Right hindlimb (tissue), 1 donor: ENCODE results near the gene HOXA9.

ENCODE experiments used
- DNase-seq: peaks from one replicate; pipeline ENCODE4 v3.0.0-alpha.2; 2018

Gene HOXA9

DNA sequence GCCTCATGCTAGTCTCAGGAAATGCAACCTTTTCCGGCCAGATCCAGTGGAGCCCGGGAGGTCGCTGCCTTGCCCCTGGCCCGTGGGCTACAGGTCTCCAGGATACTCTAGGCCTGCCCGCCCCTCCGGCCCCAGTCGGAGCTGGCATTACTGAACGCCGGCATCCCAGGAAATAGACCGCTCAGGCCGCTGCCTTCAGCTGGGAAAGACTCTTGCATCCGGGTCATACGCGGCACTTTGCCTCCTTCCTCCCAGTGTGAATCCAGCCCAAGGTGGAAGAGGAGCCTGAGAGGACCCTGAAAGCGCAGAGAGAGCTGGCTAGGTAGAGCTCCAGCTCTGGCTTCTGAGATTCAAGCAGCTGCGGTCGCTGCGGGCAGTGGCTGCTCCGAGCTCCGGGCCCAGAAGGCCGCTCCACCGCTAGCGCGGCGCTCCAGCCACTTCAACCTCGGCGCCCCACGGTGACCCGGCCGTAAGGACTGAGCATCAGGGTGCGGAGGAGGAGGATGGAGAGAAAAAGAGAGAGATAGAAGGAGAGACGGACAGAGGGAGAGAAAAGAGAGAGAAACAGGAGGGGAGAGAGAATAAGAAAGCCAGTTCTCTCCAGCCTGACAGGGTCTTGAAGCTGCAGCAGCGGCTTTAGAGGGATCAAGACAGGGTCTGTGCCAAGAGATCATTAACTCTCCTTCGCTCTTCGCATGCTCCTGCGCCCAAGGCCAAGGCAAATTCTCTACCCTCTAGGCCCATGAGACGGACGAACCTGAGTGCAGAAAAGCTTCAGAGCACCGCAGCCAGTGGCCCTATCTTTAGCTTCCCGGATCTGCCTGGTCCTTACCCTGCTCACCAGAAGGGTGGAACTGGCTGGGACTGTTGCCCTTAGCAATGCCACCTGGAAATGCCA is 10.5 kb upstream of the HOXA9 start:
- peak; percentile 59 for DNase-seq

DNA sequence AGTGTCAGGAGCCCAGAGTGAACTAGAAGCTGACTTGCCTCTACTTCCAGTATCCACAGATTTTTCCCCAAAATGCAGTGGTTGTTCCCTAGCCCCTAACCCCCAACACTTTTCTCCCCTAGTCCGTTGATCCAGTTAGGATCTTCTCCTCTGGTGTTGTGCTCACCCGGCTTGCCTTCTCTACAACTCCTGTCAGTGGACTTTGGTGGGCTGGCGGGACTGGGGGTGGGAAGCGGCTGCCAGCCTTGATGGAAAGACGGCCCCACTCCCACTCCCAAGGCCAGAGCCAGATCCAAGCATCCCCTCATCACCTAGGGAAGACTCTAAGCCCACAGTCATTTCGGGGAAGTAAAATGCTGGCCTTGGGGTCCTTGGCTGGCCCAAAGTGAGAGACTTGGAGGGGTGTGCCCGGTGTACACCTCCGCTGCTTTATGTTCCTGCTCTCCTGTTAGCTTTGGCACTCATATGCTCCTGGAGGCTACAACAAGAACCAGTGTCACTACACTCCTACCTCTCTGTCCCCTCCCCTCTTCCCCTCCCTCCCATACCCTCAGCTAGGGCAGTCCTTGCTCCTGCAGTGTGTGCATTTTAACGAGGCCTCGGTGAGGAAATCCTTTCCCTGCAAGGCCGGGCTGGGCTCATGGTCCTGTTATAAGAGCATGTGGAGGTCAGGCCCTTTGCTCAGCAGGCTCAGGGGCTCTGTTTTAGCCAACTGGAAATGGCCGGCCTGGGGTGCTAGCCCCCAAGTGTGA is 9.7 kb upstream of the HOXA9 start:
- DNase-seq = peak; percentile 78

DNA sequence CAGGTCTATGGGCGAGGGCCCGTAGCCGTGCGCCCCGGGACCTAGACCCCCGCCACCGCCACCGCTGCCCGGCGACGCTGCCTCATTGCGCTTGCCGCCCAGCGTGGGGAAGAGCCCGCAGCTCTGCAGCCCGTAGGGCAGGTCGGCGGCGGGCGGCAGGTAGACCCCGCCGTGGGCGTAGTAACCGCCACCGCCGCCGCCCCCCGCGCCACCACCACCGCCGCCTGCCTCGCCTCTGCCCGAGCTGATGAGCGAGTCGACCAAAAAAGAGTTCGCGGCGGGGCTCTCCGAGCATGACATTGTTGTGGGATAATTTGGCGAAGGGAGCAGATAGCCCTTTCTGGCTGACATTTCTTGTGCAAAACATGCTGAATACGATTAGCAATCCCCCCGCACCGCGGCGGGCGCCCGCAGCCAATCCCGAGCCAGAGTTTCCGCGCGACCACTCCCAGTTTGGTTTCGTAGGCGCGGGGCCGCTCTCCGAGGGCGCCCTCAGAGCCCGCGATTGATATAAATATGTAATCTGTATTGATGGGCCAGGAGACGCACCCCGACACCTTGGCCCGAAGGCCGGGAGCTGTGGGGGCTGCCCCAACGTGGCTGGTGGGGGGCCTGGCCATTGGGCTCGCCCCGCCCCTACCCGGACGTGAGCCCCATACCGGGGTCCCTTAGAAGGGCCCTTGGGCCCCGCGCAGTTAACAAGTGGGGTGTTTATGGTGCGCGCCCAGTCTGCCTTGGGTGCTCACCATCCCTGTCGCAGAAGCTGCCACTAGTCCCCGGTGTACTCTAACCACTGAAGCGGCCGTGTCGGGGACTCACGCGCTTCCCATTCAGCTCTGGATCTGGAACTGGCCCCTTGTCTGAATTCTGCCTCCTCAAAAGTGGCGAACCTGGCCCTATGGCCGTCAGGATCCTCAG is 8.9 kb upstream of the HOXA9 start, which contains the start of gene HOXA10:
TSS of gene HOXA10 (minus strand) at position 365 of the 918 bp plus-strand sequence. CDS start at position 351, 14 bp downstream.
- peak; percentile 91 for DNase-seq

DNA sequence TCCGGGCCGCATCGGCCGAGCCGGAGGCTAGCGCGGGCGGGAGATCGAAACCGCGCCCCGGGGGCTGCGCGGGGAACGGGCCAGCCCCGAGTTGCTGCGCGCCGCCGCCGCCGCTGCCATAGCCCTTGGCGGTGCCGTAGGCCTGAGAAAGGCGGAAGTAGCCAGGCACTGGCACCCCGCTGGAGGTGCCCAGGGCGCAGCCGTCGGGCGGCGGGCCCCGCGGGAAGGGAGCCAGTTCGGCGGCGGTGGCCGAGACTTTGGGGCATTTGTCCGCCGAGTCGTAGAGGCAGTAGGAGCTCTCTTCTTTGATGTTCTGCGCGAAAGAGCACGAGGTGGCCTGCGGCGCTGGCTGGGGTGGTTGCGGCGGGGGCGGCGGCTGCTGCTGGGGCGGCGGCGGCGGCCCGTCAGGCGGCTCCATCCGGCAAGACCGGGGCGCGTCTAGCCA is 8.2 kb upstream of the HOXA9 start:
- DNase-seq = peak; percentile 53

DNA sequence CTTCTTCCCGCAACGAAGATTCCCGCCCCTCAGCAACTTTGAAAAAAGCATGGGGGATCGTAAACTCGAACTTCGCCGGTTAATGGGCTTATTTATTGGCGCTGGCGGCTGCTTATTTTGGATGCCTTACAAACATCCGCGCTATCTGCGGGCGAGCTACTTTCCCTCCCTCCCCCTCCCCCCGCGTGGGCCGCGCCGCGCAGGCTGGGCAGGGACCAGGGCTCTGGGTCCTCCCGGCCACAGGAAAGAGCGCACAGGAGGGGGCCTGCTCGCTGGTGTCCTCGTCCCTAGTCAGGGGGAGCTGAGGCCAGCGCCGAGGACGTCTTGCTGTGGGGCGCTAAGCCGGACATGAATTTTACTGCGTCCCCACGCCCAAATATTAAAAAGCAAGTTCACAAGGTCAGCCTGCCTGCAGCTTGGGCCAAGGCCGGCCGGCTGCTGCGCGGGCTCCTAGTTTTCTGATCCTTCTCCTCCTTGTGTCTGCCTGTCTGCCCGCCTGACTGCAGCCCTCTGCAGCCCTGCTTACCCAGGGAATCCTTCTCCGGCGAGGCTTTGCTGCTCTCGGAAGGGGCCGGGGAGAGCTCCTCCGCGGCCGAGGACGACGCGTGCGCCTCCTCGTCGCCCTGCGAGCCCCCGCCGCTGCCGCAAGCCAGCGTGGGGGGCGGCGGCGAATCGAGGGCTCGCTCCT is 7.6 kb upstream of the HOXA9 start:
- peak; percentile 89 for DNase-seq

DNA sequence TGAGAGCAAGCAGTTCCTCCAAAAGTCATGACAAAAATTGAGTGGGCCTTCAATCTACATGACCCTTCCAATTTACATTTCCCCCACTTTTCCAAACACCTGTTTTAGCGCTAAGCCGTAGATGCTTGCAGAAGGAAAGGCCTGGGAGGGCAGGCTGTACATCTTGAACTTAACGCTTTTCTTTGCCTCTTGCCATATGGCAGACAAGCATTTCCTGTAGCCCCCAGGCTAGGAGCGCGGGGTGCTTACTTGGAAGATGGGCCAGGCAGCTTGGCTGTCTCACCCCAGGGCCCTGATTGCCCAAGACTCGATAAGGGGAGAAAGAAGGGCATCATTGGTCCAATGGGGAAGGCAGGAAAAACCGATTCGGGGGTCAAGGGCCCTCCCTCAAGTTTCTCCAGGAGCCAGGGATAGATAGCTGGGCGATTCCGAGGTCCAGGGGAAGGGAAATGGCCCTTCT is 7.0 kb upstream of the HOXA9 start:
- DNase-seq = no peak

DNA sequence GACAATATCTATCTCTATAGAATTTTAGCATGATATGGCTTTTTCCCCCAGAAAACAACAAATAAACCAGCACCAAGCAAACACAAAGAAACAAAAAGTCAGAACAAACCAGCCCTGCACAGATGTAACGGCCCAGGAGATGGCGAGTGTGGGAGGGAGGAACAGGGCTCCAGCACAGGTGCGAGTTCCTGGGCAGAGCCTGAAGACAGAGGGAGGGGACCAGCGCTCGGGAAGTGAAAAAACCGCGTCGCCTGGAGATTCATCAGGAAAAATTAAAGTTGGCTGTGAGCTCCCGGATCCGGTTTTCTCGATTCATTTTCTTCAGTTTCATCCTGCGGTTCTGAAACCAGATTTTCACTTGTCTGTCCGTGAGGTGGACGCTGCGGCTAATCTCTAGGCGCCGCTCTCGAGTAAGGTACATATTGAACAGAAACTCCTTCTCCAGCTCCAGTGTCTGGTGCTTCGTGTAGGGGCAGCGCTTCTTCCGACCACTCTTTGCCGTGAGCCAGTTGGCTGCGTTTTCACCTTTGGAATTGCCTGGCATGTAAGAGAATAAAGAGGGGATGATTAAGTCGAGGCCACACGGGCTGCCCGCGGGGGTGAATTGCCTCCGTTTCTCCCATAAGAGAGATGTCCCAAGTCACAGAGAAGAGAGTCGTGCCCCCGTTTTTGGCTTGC is 6.4 kb upstream of the HOXA9 start:
- peak; percentile 62 for DNase-seq

DNA sequence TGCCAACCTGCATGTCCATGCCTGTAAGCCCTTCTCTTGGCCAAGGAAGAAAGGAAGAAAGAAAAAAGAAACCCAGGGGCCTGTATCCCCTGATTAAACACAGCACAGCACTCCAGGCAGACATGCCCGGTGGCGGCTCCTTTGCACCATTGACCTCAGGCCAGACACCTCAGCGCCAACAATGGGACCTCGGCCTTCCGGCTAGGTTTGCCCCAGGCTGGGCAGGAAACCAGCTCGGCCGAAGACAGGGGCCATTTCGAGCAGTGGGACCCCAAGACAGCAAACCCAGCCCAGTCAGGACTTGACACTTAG is 5.9 kb upstream of the HOXA9 start:
- peak; percentile 57 for DNase-seq

DNA sequence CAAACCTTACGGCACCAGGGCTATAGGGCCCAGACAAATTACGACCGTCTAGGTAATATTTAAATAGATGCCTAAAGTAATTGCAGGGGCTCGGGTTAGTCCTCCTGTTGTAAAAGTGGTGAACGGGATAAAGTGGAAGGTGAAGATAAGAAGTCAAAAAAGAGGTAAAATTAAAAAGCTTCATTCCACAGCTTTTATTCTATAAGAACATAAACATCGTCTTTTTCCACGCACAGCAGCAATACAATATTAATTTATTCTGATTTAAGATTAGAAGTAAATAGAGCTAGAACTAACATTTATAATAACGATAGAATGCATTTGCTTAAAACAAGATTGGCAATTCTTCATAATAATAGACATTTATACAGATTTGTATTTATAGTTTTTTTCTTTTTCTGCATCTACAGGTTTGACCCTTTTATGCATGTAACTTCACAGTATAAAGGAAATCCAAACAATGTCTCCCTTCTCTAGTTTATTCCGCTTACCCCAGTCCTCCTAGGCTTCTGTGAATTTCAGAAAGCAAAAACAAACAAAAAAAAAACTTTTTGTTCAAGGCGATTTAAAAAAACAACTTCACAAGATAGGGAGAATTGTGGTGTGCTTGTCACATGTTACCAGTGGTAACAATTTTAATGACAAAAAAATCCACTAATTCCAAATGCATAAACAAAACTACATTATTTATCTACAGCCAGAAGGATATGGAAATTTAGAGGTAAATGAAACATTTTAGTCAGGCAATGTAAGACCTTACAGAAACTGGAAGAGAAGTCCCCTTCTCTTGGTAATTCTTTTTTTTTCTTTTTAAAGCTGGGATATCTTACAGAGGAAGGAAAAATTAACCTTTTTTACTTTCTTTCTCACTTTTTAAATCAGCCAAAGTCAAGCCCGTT is 5.3 kb upstream of the HOXA9 start:
- no peak for DNase-seq

DNA sequence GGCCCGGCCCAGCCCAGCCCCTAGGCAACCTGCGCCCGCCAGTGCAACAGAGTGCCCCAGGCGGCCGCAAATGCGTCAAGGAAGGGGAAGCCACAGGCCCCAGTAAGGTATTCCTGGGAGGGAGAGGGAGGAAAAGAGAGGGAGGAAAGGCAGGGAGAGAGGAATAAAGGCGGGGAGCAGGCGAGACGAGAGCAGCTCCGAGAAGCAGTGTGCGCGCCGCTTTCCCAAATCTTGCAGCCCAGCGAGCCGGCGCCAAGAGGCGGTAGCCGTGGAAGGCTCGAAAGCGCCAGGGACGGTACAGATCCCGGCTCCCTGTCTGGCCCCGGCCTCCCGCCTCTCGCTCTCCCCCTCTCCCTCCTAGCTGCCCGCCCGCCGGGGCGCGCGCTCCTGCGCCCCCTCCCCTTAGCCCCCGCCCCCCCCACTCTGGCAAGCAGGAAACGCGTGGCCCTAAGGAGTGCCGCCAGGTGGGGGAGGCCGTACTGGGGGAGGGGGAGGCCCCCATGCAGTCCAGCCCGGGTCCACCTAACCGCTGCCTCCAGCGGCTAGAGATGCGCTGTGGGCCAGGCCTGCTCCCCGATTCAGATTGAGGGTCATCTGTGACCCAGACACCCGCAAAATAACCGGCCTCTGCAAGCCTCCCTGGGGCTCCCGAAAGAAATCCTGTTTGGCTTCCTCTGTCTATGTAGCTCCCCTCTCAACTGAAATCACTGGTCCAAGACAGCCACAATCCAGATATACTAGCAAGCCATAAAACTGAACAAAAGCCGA is 4.5 kb upstream of the HOXA9 start:
- DNase-seq = peak; percentile 79

DNA sequence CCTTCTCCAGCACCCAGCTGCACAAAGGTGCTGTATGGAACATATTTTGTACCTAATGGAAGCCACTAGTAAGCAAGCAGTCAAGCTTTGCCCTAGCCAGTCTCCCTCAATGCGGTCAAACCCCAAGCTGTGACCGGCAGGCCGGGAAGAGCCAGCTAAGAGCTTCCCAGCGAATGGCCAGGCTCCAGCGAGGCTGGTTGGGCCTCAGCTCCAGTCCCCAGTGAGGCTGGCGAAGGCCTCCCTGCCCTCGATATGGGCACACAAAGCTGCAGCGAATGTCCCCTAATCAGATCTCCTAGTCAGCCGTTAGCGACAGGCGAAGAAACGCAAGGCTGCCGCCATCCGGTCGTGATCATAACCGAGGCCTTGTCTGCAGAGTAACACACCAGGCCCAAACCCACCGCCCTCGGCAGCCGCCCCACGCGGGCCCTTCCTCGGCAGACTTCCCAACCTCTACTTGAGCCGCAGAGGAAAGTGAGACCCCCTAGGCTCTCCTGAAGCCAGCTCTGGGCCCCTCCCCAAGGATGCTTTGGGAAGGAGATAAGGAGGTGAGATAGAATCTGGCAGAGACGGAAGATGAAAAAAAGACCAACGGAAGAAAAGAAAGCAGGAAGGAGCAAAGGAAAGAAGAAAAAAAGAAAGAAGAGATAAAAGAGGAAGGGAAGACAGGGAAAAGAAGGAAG is 3.1 kb upstream of the HOXA9 start:
- peak; percentile 87 for DNase-seq

DNA sequence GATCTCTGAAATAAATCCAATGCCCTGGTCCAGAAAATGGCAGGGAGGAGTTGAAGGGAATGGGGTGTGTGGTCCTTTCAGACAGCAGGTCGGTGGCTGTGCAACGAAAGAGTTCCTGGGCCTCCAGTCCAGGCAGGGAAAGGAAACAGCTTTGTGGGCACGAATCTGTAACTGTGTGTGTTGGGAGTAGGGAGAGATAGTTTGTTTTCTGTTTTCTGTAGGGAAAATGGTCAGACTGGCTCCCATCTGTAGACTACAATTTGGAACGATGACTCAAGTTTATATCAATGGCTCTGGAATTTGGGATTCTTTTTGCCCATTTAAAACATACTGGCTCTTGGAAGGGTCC is 2.6 kb upstream of the HOXA9 start:
- no peak for DNase-seq

DNA sequence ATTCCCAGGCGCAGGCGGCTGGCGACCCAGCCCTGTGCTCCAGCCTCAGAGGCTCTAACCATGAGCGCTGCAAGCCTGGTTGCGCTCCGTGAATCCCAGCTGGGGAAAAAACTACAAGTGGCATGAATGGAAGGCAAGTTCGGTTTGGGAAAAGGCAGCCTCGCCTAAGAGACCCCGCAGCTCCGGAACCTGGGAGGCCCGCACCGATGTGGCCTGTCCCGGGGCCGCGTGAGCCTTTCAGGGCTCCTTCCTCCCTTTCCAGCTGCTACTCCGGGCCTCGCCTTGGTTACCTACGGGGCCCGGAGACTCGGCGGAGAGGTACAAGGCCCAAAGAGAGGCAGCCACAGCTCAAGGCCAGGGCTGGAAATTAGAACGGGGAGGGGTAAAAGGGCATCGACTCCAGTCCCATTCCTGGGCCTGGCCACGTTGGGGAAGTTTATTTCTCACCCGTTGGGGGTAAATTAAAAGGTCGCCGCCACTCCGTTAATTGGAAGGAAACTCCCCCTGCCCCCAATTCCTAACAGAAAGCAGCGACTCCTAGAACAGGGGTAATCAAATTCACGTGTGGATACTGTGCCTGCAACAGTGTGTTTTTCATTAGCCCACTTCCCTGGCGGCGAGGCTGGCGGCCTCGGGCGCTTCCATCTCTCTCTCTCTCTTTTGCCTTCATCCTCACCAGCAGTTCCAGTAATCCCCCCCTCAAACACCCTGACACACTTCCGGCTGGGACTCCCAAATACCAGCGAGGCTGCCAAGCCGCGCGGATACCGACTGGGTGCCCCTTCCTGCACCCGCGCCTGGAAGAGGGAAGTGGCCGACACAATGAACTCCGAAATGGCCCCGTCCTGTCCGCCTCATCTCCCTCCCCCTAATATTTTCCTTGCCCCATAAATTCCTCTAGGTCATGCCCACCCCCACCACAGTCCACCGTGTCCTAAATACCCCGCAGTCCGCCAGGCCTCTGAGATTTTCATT is 1.5 kb upstream of the HOXA9 start:
- peak; percentile 56 for DNase-seq

DNA sequence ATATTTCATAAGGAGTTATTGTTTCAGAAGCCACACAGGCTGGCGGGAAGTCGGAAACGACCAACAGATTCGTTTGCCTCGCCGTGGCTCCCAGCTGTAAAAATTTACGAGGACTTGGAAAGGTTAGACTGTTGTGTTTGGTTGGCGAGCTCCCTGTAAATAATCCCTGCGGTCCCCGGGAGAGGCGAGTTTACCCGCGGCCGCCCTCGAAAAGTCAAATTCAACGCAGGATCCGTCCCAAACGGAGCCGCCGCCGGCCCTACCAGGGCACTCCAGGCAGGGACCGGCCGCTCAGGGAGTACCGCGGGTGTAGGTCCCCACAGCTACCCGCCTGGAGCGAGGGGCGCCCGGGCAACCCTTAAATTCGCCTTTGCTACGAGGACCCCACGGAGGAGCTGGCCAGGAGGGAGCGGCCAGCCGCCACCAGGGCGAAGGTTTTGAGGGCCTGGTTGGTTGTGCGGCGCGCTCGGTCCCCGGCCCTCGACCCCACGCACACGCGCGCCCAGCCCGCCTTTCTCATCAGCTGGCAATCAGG is 726 bp upstream of the HOXA9 start:
- peak; percentile 67 for DNase-seq

DNA sequence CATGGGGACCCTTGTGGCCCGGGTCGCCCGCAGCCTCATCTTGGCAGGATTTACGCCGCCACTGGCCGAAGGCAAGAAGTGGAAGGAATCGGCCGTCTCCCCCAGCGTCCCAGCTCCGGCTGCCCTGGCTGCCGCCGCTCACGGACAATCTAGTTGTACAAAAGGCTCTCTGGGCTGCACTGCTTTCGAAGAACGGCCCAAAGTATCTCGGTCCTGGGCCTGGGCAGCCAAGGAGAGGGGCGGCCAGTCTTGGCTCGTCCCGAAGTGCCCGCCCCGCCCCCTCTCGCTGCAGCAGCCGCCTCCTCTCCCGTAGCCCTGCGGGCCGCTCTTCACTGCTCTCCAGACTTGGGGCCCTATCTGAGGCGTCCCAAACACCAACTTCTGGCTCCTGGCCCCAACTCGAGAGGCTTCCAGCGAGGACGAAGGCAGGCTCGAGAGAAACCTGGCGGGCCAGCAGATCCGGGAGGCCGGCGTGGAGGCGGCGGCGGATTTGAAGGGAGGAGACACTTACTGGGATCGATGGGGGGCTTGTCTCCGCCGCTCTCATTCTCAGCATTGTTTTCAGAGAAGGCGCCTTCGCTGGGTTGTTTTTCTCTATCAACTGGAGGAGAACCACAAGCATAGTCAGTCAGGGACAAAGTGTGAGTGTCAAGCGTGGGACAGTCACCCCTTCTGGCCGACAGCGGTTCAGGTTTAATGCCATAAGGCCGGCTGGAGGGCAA is 809 bp downstream of the HOXA9 start:
- peak; percentile 76 for DNase-seq

DNA sequence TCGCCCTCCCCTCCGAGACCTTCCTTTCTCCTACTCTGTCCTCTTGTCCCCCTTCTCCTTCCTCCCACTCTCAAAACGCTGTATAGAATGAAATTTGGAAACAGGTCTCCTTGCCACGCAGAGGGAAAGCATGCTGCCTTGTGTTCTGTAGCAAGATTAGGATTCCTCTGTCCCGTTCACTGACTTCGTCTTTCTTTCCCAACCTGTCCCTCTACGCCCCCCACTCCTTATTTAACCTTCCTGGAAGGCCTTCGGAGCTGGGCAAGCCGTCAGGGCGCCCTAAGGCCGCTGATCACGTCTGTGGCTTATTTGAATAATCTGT is 1.3 kb downstream of the HOXA9 start:
- DNase-seq = peak; percentile 44
